HG03039 (cell line): Measurements from ENCODE around the gene HSD3B7.
A peak's percentile ranks its signal among the peaks of the same experiment; 100 is the strongest.
"Not testable (repeated sequence)": the region's sequence is repeated elsewhere in the genome, so short reads cannot be mapped to it uniquely, and the experiment has no call there.

Experiments used
- ATAC-seq: cut with Tn5 transposase; IDR thresholded peaks from one replicate; pipeline ENCODE4 v1.9.1; 2021; ENCODE audit warnings: mild to moderate bottlenecking, moderate library complexity; ENCODE audit not compliant: unreplicated experiment

HSD3B7 gene

GRCh38 chr16:30984669-30985400 lies at the start of gene HSD3B7:
HSD3B7 (plus strand) TSS chr16:30985207; CDS start chr16:30985659, 452 bp downstream.
- no peak for ATAC-seq

GRCh38 chr16:30937692-30938091 lies 47.3 kb upstream of the HSD3B7 start:
- no peak for ATAC-seq

GRCh38 chr16:30939571-30939970 lies 45.4 kb upstream of the HSD3B7 start:
- ATAC-seq, result not testable (repeated sequence)

GRCh38 chr16:30941600-30942425 lies 43.2 kb upstream of the HSD3B7 start:
- no peak for ATAC-seq

DNA sequence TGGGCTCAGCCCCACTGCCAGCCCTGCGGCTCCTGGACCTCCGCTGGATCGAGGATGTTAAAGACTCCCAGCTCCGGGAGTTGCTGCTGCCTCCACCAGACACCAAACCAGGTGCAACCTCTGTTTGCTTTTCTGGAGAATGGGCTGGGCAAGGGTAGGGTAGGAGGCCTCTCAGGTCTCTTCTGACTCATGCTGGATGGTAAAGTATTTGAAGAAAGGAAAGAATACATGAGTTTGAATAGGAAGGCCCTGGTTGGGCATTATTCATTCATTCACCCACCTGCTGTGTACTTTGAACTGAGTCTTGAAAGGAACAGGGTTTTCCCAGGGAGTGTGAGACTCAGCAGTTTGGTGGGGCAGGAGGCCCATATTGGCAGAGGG lies 42.6 kb upstream of the HSD3B7 start:
- no peak for ATAC-seq

GRCh38 chr16:30944352-30944751 lies 40.7 kb upstream of the HSD3B7 start:
- no peak for ATAC-seq

DNA sequence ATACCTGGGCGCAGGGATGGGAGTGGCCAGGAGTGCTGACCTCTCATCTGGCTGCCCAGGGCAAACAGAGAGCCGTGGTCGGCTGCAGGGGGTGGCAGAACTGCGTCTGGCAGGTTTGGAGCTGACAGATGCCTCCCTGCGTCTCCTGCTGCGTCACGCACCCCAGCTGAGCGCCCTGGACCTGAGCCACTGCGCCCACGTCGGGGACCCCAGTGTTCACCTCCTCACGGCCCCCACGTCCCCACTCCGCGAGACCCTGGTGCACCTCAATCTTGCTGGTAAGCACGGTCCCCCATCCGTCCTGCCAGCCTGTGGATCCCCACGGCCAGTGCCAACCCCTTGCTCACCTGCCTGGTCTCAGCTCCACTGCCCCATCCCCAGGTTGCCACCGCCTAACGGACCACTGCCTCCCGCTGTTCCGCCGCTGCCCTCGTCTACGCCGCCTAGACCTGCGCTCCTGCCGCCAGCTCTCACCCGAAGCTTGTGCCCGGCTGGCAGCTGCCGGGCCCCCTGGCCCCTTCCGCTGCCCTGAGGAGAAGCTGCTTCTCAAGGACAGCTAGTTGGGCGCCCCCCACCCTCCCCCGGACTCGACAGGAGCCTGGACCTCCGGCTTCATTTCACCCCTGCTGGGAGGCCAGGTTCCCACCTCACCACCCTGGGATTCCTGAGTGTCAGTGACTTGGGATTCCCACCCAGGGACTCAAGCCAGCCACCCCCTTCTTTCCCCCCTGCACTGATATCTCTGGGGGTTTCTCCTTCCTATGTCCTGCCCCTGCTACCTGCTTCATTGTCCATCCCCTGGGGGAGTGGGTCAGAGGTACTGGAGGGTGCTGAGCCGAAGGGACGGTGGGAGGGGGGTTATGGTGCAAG lies 38.1 kb upstream of the HSD3B7 start:
- ATAC-seq, result no peak

DNA sequence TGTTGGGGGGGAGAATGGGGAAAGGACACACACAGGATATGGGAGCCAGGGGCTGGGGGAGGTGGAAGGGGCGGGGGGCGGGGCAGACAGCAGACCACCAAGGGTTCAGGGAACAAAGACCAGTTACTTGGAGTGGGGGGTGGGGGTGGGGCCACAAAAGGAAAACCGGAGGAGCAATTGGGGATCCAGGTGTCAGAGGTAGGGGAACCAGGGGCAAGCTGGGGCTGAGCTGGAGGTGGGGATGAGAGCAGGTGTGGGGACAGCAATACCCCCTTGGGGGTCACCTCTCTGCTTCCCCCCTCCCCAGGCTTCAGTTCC lies 37.5 kb upstream of the HSD3B7 start:
- no peak for ATAC-seq

DNA sequence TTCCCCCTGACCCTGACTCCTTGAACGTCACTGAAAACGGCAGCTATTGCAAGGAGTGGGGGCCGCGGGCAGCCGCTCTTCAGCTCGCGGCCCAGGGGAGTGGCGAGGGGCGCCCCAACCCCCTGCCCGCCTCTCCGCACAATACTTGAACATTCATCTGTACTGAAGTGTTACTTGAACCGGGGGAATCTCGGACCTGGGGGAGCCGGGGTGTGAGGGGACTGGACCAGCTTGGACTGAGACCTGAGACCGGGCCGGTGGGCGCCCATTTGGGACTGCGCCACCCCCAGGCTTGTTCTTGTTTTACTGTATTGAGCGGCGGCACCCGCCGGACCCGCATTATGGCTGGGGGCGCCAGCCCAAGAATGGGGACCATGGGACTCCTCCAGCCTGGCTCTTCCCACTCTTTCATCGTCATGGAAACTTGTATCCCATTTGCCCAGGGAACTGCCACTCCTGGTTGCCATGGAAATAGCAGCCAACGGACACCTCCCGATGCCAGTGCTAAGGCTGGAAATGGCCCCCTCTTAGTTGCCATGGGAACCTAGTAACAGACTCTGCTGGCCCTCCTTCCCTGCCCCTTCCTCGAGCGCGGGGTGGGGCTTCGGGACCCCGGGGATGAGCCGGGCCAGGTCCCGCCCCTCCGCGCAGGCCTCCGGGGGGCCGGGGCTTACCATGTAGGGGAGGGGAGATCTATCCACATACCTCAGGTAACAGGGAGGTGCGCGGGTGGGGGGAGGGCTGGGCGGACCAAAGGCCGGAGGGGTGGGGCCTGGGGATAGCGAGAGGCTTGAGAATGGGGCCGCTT lies 36.9 kb upstream of the HSD3B7 start:
- ATAC-seq, result no peak

GRCh38 chr16:30948667-30949649 lies 36.0 kb upstream of the HSD3B7 start, which contains the start of gene ORAI3:
ORAI3 (plus strand) TSS chr16:30949068; CDS start chr16:30949290, 222 bp downstream.
- peak; percentile 43 for ATAC-seq

GRCh38 chr16:30949650-30950515 lies 35.1 kb upstream of the HSD3B7 start:
- no peak for ATAC-seq

DNA sequence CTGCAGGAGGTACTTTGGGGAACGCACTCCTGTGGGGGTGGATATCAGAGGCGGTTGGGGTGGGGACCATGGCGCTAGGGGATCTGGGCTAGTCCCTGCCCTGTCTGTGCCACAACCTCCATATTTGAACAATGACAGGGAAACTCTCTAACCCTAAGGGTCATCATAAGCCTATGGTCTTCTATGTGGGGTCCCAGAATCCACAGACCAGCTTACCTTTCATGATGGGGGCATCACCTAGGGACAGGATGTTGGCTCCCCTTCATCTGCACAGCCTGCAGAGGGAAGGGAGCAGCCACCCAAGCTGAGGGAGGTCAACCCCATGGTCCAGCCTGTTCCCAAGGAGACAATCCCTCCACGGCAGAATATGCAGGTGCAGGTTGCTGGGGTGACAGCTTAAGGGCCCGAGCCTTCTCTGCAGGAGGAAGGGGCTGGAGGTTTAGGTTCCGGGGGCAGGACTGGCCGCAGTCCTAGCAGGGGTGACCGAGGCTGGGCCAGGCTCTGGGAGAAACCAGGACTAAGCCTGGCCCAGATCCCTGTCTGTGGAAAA lies 34.4 kb upstream of the HSD3B7 start:
- ATAC-seq, result no peak

DNA sequence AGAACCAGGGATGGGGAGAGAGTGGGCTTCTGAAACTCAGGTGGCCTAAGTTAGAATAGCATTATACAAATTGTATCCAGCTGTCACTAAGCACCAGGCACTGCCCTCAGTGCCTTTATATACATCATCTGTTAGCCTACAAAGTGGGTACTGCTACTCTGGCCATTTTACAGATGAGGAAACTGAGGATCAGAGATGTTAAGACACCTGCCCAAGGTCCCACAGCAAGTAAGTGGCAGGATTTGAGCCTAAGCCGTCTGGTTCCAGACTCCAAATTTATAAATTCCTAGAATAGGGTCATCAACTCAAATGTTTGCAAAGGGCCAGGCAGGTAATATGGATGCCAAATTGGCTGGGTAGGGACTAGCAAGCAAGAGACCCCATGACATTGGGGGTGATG lies 33.8 kb upstream of the HSD3B7 start:
- no peak for ATAC-seq

DNA sequence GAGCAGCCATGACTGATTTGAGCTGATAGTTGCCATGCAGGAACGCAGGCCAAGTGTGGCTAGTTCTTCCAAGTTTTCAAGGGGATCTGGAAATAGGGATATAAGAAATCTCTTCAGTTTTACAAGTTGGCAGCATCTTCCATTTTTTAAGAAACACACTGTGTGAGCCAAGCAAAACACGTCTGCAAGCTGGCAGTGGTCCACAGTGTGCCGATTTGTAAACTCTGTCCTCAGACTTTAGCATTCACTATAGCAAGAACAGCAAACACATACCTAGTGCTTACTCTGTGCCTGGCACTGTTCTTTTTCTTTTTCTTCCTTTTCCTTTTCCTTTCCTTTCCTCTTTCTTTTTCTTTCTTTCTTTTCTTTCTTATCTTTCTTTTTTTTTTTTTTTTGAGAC lies 33.3 kb upstream of the HSD3B7 start:
- ATAC-seq, result no peak

DNA sequence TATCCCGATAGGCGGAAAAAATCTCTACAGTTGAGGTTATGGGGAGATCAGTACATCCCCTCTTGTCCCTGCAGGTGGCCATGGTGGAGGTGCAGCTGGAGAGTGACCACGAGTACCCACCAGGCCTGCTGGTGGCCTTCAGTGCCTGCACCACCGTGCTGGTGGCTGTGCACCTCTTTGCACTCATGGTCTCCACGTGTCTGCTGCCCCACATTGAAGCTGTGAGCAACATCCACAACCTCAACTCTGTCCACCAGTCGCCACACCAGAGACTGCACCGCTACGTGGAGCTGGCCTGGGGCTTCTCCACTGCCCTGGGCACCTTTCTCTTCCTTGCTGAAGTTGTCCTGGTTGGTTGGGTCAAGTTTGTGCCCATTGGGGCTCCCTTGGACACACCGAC lies 31.9 kb upstream of the HSD3B7 start:
- no peak for ATAC-seq

GRCh38 chr16:30953511-30954124 lies 31.4 kb upstream of the HSD3B7 start:
- no peak for ATAC-seq

DNA sequence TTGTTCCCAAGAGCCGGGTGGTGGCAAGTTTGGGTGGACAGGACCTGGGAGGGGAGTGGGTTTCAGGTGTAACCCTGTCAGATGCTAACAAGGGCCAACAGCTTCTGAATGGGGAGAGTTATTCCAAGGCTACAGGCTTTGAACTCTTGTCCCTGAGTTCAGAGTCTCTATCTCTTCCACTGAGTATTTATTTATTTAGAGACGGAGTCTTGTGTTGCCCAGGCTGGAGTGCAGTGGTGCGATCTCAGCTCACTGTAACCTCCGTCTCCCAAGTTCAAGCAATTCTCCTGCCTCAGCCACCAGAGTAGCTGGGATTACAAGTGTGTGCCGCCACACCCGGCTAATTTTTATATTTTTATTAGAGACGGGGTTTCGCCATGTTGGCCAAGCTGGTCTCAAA lies 30.0 kb upstream of the HSD3B7 start:
- ATAC-seq, result no peak
